ENCODE results near the gene CCDC102A.

Gene CCDC102A

DNA sequence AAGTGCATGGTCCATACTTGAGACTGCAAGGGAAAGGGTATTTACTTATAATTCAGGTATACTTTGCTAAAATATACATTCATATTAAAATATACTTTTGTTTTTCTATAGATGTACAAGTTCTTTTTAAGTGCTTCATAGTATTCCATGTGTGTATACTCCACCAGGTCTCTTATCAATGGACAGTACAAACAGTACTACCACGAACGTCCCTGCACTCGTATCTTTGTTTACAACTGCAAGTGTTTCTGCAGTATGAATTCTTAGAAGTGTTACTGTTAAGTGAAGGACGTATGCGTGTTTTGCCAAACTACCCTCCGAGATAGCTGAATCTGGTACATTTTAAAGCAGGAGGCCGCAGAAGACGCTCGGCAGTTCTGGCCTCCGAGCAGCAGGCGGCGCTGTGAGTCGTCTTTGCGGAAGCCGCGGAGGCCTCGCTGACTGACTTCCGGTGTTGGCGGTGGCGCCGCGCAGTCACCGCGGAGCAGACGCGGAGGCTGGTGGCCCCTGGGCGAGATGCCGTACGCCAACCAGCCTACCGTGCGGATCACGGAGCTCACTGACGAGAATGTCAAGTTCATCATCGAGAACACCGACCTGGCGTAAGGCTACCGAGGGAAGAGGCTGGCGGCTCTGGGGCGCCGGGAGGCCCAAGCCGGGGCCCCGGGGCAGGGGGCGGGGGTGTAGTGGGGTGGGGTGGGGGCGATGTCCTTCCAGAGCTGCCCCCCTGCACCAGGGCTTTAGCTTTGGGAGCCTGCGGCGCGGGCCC is 74.0 kb downstream of the CCDC102A start, which contains the start of gene POLR2C:
TSS of gene POLR2C (plus strand) at position 471 of the 769 bp plus-strand sequence. CDS start at position 517, 46 bp downstream.
- peak; percentile 92 for DNase-seq (ENCODE audit: low read depth, low spot score)

Data from ELF-1 (cell line).